Esophagus mucosa (tissue), 1 donor: Measurements from ENCODE around the gene ADCY5. TPM values are rescaled to one million over a fixed set of nuclear protein-coding genes. Genes with fewer than 3 reads are reported as not detected.
A peak's percentile ranks its signal among the peaks of the same experiment; 100 is the strongest.

Experiments
- ATAC-seq: fragments of 200-7000 bp; cut with Tn5 transposase; one replicate; pipeline ENCODE4 v1.9.1; 2020
- total RNA-seq: library from RNA; stranded (reverse); gene quantifications from one replicate; pipeline ENCODE4 v1.2.4, GENCODE V29; 2023
- donor health status: DM: yes; HTN: yes; CAD: no.

The ADCY5 gene
- total RNA-seq, 1 donor from 2014 or later = 2.7 TPM

GRCh38 chr3:123429362-123430125 is 19.3 kb downstream of the ADCY5 start:
- ATAC-seq = no peak

GRCh38 chr3:123424999-123425712 is 23.7 kb downstream of the ADCY5 start:
- ATAC-seq = no peak

GRCh38 chr3:123424321-123424998 is 24.4 kb downstream of the ADCY5 start:
- no peak for ATAC-seq

- ATAC-seq = no peak
Measured at GRCh38 chr3:123423806-123424205, 25.1 kb downstream of the ADCY5 start.

- no peak for ATAC-seq
Measured at GRCh38 chr3:123423031-123423430, 25.9 kb downstream of the ADCY5 start.

- no peak for ATAC-seq
Measured at GRCh38 chr3:123422457-123422856, 26.4 kb downstream of the ADCY5 start.

GRCh38 chr3:123421353-123422174 is 27.3 kb downstream of the ADCY5 start:
- no peak for ATAC-seq

GRCh38 chr3:123420416-123420968 is 28.4 kb downstream of the ADCY5 start:
- no peak for ATAC-seq

- ATAC-seq = no peak
Measured at GRCh38 chr3:123419850-123420297, 29.0 kb downstream of the ADCY5 start.

- no peak for ATAC-seq
Measured at GRCh38 chr3:123419181-123419849, 29.6 kb downstream of the ADCY5 start.

GRCh38 chr3:123416647-123417046 is 32.2 kb downstream of the ADCY5 start:
- ATAC-seq = no peak

- no peak for ATAC-seq
Measured at GRCh38 chr3:123416173-123416572, 32.7 kb downstream of the ADCY5 start.

- no peak for ATAC-seq
Measured at GRCh38 chr3:123414973-123415775, 33.7 kb downstream of the ADCY5 start.

- no peak for ATAC-seq
Measured at GRCh38 chr3:123412811-123413604, 35.9 kb downstream of the ADCY5 start.

- ATAC-seq = no peak
Measured at GRCh38 chr3:123412076-123412475, 36.8 kb downstream of the ADCY5 start.

GRCh38 chr3:123411340-123412040 is 37.4 kb downstream of the ADCY5 start:
- ATAC-seq = no peak

- ATAC-seq = no peak
Measured at GRCh38 chr3:123410149-123410515, 38.8 kb downstream of the ADCY5 start.

- ATAC-seq = no peak
Measured at GRCh38 chr3:123409443-123410148, 39.3 kb downstream of the ADCY5 start.

- ATAC-seq = peak; percentile 28
Measured at GRCh38 chr3:123406598-123406997, 42.3 kb downstream of the ADCY5 start.
